HepG2 (cell line): ENCODE data around the gene ADPRM. TPM values are rescaled to one million over a fixed set of nuclear protein-coding genes. Genes with fewer than 3 reads are reported as not detected.

ENCODE experiments used
- ATAC-seq: fragments of 200-7000 bp; cut with Tn5 transposase; 3 replicates; pipeline ENCODE4 v1.9.1; 2020; ENCODE audit warnings: mild to moderate bottlenecking, moderate library complexity
- BruUV-seq: library from RNA; stranded (reverse); fragments of 400-500 nt; replicated peaks from 2 replicates; lab custom pipeline; 2021; lab: Mats Ljungman, UMichigan
- CTCF ChIA-PET: fragments of 300-600 bp; formaldehyde crosslinking; extraction: SDS; loops from one replicate; lab custom pipeline; 2021; ENCODE audit warnings: low total read pairs, inconsistent platforms, low intra/inter-chr PET ratio; lab: Yijun Ruan, JAX
- POLR2A ChIA-PET: fragments of 350-600 bp; sonication (Branson Sonifier 250); formaldehyde crosslinking; loops from one replicate; lab custom pipeline; 2020; ENCODE audit warnings: antibody characterized with exemption, inconsistent platforms; lab: Yijun Ruan, JAX
- DNase-seq: peaks from one replicate; pipeline ENCODE4 v3.0.0-alpha.2; 2015; ENCODE audit warnings: low spot score
- FAIRE-seq: peaks from 3 replicates; lab custom pipeline; 2011; peaks lifted over from hg19 to GRCh38; lab: Jason Lieb, UNC
- H2AFZ ChIP-seq: one replicate; pipeline ENCODE4 v1.6.1; 2011; ENCODE audit warnings: low read length, inconsistent platforms
- H3K27ac ChIP-seq: fragments of 300-600 bp; 3 replicates; pipeline ENCODE4 v1.8.0; 2011; ENCODE audit warnings: mixed run types, mild to moderate bottlenecking, mixed read lengths, low read length, inconsistent platforms; ENCODE audit not compliant: insufficient read depth; ENCODE audit errors: extremely low read length
- H3K27me3 ChIP-seq, 2 experiments: fragments of 200-600 bp in 1 of 2; 2 replicates in 1 of 2; 3 replicates in 1 of 2; pipeline versions ENCODE4 v1.6.0 to v1.8.0; 2011; ENCODE audit warnings: low read length in 2 of 2, mild to moderate bottlenecking in 2 of 2, moderate library complexity in 2 of 2, inconsistent platforms in 1 of 2; ENCODE audit not compliant: insufficient read depth in 2 of 2, control insufficient read depth in 1 of 2
- H3K36me3 ChIP-seq, 2 experiments: fragments of 200-600 bp in 1 of 2; replicated peaks in 1 of 2; 2 replicates in 1 of 2; 3 replicates in 1 of 2; pipeline versions ENCODE4 v1.5.1 to v1.8.0; 2011; ENCODE audit warnings: low read length in 2 of 2, inconsistent platforms in 1 of 2; ENCODE audit not compliant: insufficient read depth in 2 of 2, control insufficient read depth in 1 of 2
- H3K4me1 ChIP-seq: 2 replicates; pipeline ENCODE4 v1.5.1; 2012; ENCODE audit warnings: low read length, inconsistent platforms; ENCODE audit not compliant: insufficient read depth
- H3K4me2 ChIP-seq: 2 replicates; pipeline ENCODE4 v1.6.0; 2011; ENCODE audit warnings: low read depth, low read length, inconsistent platforms
- H3K4me3 ChIP-seq, 3 experiments: fragments of 200-600 bp in 1 of 3; sonication (generic), shearing (Covaris generic) in 1 of 3; replicated peaks in 1 of 3; 2 replicates each; pipeline ENCODE4 v1.5.1; 2011 to 2016; ENCODE audit warnings: low read length in 3 of 3, inconsistent platforms in 2 of 3, low read depth in 2 of 3, mild to moderate bottlenecking in 2 of 3, control low read depth in 1 of 3, mixed read lengths in 1 of 3; ENCODE audit not compliant: insufficient read depth in 1 of 3
- H3K79me2 ChIP-seq: one replicate; pipeline ENCODE4 v1.6.1; 2011; ENCODE audit warnings: low read length, inconsistent platforms; ENCODE audit not compliant: insufficient read depth
- H3K9ac ChIP-seq: 2 replicates; pipeline ENCODE4 v1.6.0; 2011; ENCODE audit warnings: mild to moderate bottlenecking, low read depth, low read length, inconsistent platforms; ENCODE audit not compliant: insufficient read depth
- H3K9me3 ChIP-seq: 2 replicates; pipeline ENCODE4 v1.5.1; 2012; ENCODE audit warnings: mild to moderate bottlenecking, low read length
- H4K20me1 ChIP-seq: 2 replicates; pipeline ENCODE4 v1.6.0; 2011; ENCODE audit warnings: inconsistent platforms, mild to moderate bottlenecking, low read length, moderate library complexity; ENCODE audit not compliant: insufficient read depth
- ATF7 ChIP-seq, 2 experiments: fragments of 450-650 bp in 1 of 2; sonication (generic) in 1 of 2; formaldehyde crosslinking in 1 of 2; IDR thresholded peaks; 2 replicates each; pipeline versions ENCODE4 v1.4.0 to v1.6.1; 2016 to 2020; ENCODE audit warnings: antibody characterized with exemption in 1 of 2, mild to moderate bottlenecking in 1 of 2, missing genetic modification reagents in 1 of 2
- NFYB ChIP-seq: sonication (generic); formaldehyde crosslinking; IDR thresholded peaks from 2 replicates; pipeline ENCODE4 v1.4.0; 2020; ENCODE audit warnings: missing genetic modification reagents
- SALL1 ChIP-seq: sonication (generic); formaldehyde crosslinking; IDR thresholded peaks from 2 replicates; pipeline ENCODE4 v1.8.0; 2022; ENCODE audit warnings: mild to moderate bottlenecking, missing genetic modification reagents
- ZNF225 ChIP-seq: sonication (generic); formaldehyde crosslinking; IDR thresholded peaks from 2 replicates; pipeline ENCODE4 v1.4.0; 2020; ENCODE audit warnings: mild to moderate bottlenecking, missing genetic modification reagents
- ZNF761 ChIP-seq: sonication (generic); formaldehyde crosslinking; conservative IDR thresholded peaks from 2 replicates; pipeline ENCODE4 v1.4.0; 2020; ENCODE audit warnings: mild to moderate bottlenecking, missing genetic modification reagents
- WGBS: methylation state at CpG from one replicate; pipeline ENCODE4 v1.1.6; 2017; ENCODE audit warnings: low lambda C conversion rate; 5-methylcytosine and 5-hydroxymethylcytosine counted together
- in situ Hi-C: cut with HindIII; loops from 2 replicates; pipeline ENCODE4 v1.10.0; 2017; ENCODE audit warnings: low pct_unique_long_range_greater_than_20kb; ENCODE audit not compliant: extremely low pct_ligation_motif_present
- intact Hi-C: fragments of 100-400 bp; cut with micrococcal nuclease; formaldehyde crosslinking; loops from one replicate; pipeline ENCODE4 v1.10.0; 2022; ENCODE audit not compliant: unreplicated experiment
- polyA plus RNA-seq, 8 experiments: library from polyadenylated mRNA; depleted of rRNA in 3 of 8; stranded (reverse) in 7 of 8; unstranded in 1 of 8; fragments of >200 nt; fragmentation: Illumina TruSeq in 4 of 8; extraction: Trizol in 4 of 8; gene quantifications; 2 replicates each; pipeline versions ENCODE4 v1.2.1 to v1.2.3, GENCODE V29; 2011 to 2016; ENCODE audit warnings: low read depth in 4 of 8, missing spikeins in 1 of 8, mixed read lengths in 1 of 8; ENCODE audit not compliant: insufficient read depth in 1 of 8
- total RNA-seq, 5 experiments: library from RNA; depleted of rRNA; stranded (reverse); fragments of >200 nt; fragmentation: Illumina TruSeq; extraction: Trizol; gene quantifications; 2 replicates each; pipeline ENCODE4 v1.2.3, GENCODE V29; 2016; ENCODE audit warnings: low read depth in 1 of 5
- TF ChIP-seq, protein P1 (sequence below): sonication (generic); formaldehyde crosslinking; IDR thresholded peaks from 2 replicates; pipeline ENCODE4 v1.4.0; 2020; ENCODE audit warnings: mild to moderate bottlenecking, missing genetic modification reagents
- TF ChIP-seq, protein P2 (sequence below): sonication (generic); formaldehyde crosslinking; conservative IDR thresholded peaks from 2 replicates; pipeline ENCODE4 v1.4.0; 2020; ENCODE audit warnings: missing genetic modification reagents
- TF ChIP-seq, protein P3 (sequence below), 2 experiments: fragments of 450-650 bp in 1 of 2; sonication (generic) in 1 of 2; formaldehyde crosslinking in 1 of 2; IDR thresholded peaks; 2 replicates each; pipeline versions ENCODE4 v1.6.1 to v1.8.0; 2016 to 2022; ENCODE audit warnings: antibody characterized with exemption in 1 of 2, mild to moderate bottlenecking in 1 of 2, missing genetic modification reagents in 1 of 2

Gene ADPRM
- total and polyA plus RNA-seq, 2 of the 13 experiments (the other 11 are each of a cell fraction or from before 2014, with no cell fraction given): 5.6 to 10.8 TPM

DNA sequence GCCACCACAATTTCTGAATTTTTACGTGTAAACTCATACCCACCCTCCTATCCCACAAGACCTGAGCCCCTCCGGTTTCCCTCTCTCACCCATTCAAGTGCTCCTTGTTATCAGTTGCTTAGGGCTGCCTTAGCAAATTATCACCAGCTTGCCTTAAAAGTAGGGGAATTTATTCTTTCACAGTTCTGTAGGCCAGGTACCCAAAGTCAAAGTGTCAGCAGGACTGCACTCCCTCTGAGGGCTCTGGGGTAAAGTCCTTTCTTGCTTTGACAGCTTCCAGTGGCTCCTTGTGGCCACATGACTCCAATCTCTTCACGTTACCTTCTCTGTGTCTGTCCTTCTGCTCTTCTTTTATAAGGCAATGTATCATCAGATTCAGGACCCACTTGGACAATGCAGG, 40.3 kb downstream of the ADPRM start:
- Histone ChIP-seq H3K9ac (no peak overlapping the region), H3K4me3 (no peak overlapping the region), H3K36me3 (no peaks in the 10 kb centered on the region), H2AFZ (no peak overlapping the region), H4K20me1 (no peaks in the 10 kb centered on the region), H3K27me3 (peaks cover 0 to 8% of the 10 kb centered on the region in 2 experiments; a peak in 2 of 5 replicates), H3K27ac (no peak overlapping the region), H3K79me2 (no peaks in the 10 kb centered on the region), H3K9me3 (no peaks in the 10 kb centered on the region), H3K4me1 (peaks cover 30% of the 10 kb centered on the region), H3K4me2 (no peak overlapping the region)
- ChIA-PET CTCF (interaction anchor here (0.9 to 3.1 kb wide), 2 partner anchors 103 to 107 kb away, joined by 3 to 43 read pairs; no protein-coding TSS in a partner anchor), POLR2A (no interaction called here)
- DNase-seq: no peak
- FAIRE-seq: no peak
- in situ Hi-C loops (loop anchor here (5.0 kb wide), 1 partner anchor 110 kb away; no protein-coding TSS in a partner anchor), intact Hi-C loops (loop anchor here (1.0 kb wide), 1 partner anchor 108 kb away; no protein-coding TSS in a partner anchor)
- no TSS peak for BruUV-seq
- 8% methylated on average over 3 of the region's 3 CpGs for WGBS
- peak; percentile 10; the same call in 1 of the 3 replicates for ATAC-seq
- TF ChIP-seq, protein P1, sequence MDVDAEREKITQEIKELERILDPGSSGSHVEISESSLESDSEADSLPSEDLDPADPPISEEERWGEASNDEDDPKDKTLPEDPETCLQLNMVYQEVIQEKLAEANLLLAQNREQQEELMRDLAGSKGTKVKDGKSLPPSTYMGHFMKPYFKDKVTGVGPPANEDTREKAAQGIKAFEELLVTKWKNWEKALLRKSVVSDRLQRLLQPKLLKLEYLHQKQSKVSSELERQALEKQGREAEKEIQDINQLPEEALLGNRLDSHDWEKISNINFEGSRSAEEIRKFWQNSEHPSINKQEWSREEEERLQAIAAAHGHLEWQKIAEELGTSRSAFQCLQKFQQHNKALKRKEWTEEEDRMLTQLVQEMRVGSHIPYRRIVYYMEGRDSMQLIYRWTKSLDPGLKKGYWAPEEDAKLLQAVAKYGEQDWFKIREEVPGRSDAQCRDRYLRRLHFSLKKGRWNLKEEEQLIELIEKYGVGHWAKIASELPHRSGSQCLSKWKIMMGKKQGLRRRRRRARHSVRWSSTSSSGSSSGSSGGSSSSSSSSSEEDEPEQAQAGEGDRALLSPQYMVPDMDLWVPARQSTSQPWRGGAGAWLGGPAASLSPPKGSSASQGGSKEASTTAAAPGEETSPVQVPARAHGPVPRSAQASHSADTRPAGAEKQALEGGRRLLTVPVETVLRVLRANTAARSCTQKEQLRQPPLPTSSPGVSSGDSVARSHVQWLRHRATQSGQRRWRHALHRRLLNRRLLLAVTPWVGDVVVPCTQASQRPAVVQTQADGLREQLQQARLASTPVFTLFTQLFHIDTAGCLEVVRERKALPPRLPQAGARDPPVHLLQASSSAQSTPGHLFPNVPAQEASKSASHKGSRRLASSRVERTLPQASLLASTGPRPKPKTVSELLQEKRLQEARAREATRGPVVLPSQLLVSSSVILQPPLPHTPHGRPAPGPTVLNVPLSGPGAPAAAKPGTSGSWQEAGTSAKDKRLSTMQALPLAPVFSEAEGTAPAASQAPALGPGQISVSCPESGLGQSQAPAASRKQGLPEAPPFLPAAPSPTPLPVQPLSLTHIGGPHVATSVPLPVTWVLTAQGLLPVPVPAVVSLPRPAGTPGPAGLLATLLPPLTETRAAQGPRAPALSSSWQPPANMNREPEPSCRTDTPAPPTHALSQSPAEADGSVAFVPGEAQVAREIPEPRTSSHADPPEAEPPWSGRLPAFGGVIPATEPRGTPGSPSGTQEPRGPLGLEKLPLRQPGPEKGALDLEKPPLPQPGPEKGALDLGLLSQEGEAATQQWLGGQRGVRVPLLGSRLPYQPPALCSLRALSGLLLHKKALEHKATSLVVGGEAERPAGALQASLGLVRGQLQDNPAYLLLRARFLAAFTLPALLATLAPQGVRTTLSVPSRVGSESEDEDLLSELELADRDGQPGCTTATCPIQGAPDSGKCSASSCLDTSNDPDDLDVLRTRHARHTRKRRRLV (CRISPR knock-in tag): no peak
- TF ChIP-seq ZNF761 (CRISPR knock-in tag) (no peak), ZNF225 (CRISPR knock-in tag) (no peak), ATF7 (IDR thresholded peaks at IDR 0.05) (no peak), ATF7 (CRISPR knock-in tag; IDR thresholded peaks at IDR 0.05) (no peak), SALL1 (CRISPR knock-in tag) (no peak), NFYB (CRISPR knock-in tag) (no peak)
- TF ChIP-seq, protein P2, sequence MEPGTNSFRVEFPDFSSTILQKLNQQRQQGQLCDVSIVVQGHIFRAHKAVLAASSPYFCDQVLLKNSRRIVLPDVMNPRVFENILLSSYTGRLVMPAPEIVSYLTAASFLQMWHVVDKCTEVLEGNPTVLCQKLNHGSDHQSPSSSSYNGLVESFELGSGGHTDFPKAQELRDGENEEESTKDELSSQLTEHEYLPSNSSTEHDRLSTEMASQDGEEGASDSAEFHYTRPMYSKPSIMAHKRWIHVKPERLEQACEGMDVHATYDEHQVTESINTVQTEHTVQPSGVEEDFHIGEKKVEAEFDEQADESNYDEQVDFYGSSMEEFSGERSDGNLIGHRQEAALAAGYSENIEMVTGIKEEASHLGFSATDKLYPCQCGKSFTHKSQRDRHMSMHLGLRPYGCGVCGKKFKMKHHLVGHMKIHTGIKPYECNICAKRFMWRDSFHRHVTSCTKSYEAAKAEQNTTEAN (CRISPR knock-in tag): no peak
- TF ChIP-seq, protein P3, sequence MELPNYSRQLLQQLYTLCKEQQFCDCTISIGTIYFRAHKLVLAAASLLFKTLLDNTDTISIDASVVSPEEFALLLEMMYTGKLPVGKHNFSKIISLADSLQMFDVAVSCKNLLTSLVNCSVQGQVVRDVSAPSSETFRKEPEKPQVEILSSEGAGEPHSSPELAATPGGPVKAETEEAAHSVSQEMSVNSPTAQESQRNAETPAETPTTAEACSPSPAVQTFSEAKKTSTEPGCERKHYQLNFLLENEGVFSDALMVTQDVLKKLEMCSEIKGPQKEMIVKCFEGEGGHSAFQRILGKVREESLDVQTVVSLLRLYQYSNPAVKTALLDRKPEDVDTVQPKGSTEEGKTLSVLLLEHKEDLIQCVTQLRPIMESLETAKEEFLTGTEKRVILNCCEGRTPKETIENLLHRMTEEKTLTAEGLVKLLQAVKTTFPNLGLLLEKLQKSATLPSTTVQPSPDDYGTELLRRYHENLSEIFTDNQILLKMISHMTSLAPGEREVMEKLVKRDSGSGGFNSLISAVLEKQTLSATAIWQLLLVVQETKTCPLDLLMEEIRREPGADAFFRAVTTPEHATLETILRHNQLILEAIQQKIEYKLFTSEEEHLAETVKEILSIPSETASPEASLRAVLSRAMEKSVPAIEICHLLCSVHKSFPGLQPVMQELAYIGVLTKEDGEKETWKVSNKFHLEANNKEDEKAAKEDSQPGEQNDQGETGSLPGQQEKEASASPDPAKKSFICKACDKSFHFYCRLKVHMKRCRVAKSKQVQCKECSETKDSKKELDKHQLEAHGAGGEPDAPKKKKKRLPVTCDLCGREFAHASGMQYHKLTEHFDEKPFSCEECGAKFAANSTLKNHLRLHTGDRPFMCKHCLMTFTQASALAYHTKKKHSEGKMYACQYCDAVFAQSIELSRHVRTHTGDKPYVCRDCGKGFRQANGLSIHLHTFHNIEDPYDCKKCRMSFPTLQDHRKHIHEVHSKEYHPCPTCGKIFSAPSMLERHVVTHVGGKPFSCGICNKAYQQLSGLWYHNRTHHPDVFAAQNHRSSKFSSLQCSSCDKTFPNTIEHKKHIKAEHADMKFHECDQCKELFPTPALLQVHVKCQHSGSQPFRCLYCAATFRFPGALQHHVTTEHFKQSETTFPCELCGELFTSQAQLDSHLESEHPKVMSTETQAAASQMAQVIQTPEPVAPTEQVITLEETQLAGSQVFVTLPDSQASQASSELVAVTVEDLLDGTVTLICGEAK (IDR thresholded peaks at IDR 0.05): no peak
- TF ChIP-seq, protein P3 (CRISPR knock-in tag; IDR thresholded peaks at IDR 0.05): no peak
